Left ventricle myocardium inferior (tissue), 1 donor: ENCODE measurements around the gene ANP32E. TPM values are rescaled to one million over a fixed set of nuclear protein-coding genes. Genes with fewer than 3 reads are reported as not detected.
A peak's percentile ranks its signal among the peaks of the same experiment; 100 is the strongest.

ENCODE experiments used
- DNase-seq: peaks from one replicate; pipeline ENCODE4 v3.0.0-alpha.2; 2020
- H3K27ac ChIP-seq: fragments of 200-600 bp; replicated peaks from 2 replicates; pipeline ENCODE4 v1.8.0; 2021
- H3K27me3 ChIP-seq: fragments of 200-600 bp; 2 replicates; pipeline ENCODE4 v1.8.0; 2021; ENCODE audit warnings: low read depth
- H3K36me3 ChIP-seq: fragments of 200-600 bp; 2 replicates; pipeline ENCODE4 v1.8.0; 2021
- H3K4me1 ChIP-seq: fragments of 200-600 bp; 2 replicates; pipeline ENCODE4 v1.8.0; 2021
- H3K4me3 ChIP-seq: fragments of 200-600 bp; 2 replicates; pipeline ENCODE4 v1.8.0; 2021; ENCODE audit warnings: mild to moderate bottlenecking, moderate library complexity
- H3K9me3 ChIP-seq: fragments of 200-600 bp; replicated peaks from 2 replicates; pipeline ENCODE4 v1.8.0; 2021
- intact Hi-C: fragments of 100-400 bp; cut with micrococcal nuclease; formaldehyde crosslinking; loops from one replicate; pipeline ENCODE4 v1.11.0; 2022
- total RNA-seq: library from RNA; stranded (reverse); fragmentation: NEBNext Ultra II Directional; extraction: Animal tissue kit (Norgen Biotek cat#: 25700); gene quantifications from one replicate; pipeline ENCODE4 v1.2.1, GENCODE V29; 2021
- TF ChIP-seq, protein P1 (sequence below): fragments of 200-600 bp; IDR thresholded peaks from 2 replicates; pipeline ENCODE4 v1.8.0; 2021; ENCODE audit warnings: antibody characterized with exemption, mild to moderate bottlenecking, borderline replicate concordance
- donor health status: DM: no; HTN: yes; CAD: no; lungs with severe emphysema.

ANP32E gene
- total RNA-seq, 1 donor from 2014 or later = 29.3 TPM

- Histone ChIP-seq H3K4me3 (peak overlapping the region; percentile 99), H3K9me3 (no peaks in the 10 kb centered on the region), H3K27ac (peak overlapping the region; percentile 99), H3K36me3 (peaks cover 36% of the 10 kb centered on the region), H3K4me1 (peaks cover 52% of the 10 kb centered on the region), H3K27me3 (no peaks in the 10 kb centered on the region)
- TF ChIP-seq, protein P1, sequence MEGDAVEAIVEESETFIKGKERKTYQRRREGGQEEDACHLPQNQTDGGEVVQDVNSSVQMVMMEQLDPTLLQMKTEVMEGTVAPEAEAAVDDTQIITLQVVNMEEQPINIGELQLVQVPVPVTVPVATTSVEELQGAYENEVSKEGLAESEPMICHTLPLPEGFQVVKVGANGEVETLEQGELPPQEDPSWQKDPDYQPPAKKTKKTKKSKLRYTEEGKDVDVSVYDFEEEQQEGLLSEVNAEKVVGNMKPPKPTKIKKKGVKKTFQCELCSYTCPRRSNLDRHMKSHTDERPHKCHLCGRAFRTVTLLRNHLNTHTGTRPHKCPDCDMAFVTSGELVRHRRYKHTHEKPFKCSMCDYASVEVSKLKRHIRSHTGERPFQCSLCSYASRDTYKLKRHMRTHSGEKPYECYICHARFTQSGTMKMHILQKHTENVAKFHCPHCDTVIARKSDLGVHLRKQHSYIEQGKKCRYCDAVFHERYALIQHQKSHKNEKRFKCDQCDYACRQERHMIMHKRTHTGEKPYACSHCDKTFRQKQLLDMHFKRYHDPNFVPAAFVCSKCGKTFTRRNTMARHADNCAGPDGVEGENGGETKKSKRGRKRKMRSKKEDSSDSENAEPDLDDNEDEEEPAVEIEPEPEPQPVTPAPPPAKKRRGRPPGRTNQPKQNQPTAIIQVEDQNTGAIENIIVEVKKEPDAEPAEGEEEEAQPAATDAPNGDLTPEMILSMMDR = no peak
- DNase-seq = no peak
- intact Hi-C loops = no loop called here
These were observed 32.4 kb upstream of the ANP32E start for GRCh38 chr1:150268340-150268704.

- TF ChIP-seq, protein P1 = no peak
- Histone ChIP-seq H3K9me3 (no peaks in the 10 kb centered on the region), H3K4me3 (peak overlapping the region; percentile 99), H3K4me1 (peaks cover 47% of the 10 kb centered on the region), H3K36me3 (peaks cover 36% of the 10 kb centered on the region), H3K27ac (peak overlapping the region; percentile 99), H3K27me3 (no peaks in the 10 kb centered on the region)
- intact Hi-C loops = no loop called here
- DNase-seq = no peak
These were observed 32.0 kb upstream of the ANP32E start for GRCh38 chr1:150267896-150268295.

DNA sequence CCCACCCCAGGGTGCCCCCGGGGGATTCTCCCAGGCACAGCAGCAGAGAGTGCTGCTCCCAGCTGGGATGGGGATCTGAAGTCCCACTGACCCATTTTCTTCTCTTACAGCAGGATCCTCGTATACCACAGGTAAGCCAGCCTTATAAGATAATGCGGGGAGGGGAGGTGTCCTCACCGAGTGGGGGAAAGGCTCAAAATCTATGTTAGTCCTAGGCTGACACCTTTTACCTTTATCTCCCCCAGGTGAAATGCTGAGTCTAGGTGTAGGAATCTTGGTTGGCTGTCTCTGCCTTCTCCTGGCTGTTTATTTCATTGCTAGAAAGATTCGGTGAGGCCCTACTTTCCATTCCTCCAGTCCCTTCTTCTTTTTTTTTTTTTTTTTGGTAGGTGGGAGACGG is 27.6 kb upstream of the ANP32E start:
- no peak for DNase-seq
- Histone ChIP-seq H3K9me3 (no peaks in the 10 kb centered on the region), H3K4me1 (peaks cover 37% of the 10 kb centered on the region), H3K36me3 (peaks cover 36% of the 10 kb centered on the region), H3K27me3 (no peaks in the 10 kb centered on the region), H3K27ac (no peak overlapping the region), H3K4me3 (no peak overlapping the region)
- TF ChIP-seq, protein P1 = no peak
- intact Hi-C loops = no loop called here

DNA sequence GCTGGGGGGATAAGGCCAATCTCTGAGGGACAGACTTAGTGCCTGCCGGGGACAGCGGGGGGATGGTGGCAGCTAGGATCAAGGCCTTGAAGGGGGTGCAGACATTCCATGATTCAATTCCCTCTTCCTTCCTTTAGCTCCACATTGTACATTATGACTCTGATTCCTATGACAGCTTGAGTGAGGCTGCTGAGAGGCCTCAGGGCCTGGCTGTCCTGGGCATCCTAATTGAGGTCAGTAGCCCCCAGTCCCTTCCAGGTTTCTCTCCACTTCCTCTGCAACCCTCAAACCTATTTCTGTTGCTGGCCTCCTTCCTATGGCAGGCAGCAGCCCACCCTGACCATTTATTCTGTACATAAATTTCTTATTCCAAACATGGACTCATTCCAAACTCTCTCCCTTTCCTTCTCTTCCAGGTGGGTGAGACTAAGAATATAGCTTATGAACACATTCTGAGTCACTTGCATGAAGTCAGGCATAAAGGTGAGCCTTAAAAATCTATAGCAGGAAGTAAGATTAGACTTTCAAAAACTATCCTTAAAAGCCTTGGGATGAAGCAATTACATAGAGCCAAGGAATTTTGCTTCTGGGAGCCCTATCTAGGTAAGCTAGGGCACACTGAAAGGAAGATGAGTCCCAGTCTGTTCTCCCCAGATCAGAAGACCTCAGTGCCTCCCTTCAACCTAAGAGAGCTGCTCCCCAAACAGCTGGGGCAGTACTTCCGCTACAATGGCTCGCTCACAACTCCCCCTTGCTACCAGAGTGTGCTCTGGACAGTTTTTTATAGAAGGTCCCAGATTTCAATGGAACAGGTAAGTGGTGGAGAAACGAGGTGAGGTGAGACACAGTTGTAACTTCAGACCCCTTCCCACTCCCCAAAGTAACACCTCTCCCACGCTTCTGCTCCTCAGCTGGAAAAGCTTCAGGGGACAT is 26.7 kb upstream of the ANP32E start:
- Histone ChIP-seq H3K9me3 (no peaks in the 10 kb centered on the region), H3K27me3 (no peaks in the 10 kb centered on the region), H3K4me3 (no peak overlapping the region), H3K27ac (no peak overlapping the region), H3K36me3 (peaks cover 36% of the 10 kb centered on the region), H3K4me1 (peaks cover 30% of the 10 kb centered on the region)
- TF ChIP-seq, protein P1 = no peak
- intact Hi-C loops = no loop called here
- no peak for DNase-seq

DNA sequence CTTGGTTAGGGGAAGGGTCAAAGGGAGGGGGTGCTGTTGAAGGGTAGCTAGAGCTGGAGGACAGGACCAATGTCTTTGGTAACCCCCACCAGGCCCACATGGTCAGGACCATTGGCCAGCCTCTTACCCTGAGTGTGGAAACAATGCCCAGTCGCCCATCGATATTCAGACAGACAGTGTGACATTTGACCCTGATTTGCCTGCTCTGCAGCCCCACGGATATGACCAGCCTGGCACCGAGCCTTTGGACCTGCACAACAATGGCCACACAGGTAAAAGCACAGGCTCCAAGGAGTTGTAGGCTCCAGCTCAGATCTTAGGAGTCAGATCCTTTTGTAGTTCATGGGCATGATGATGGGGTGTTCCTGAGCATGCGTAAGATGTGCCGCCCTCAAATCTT is 25.5 kb upstream of the ANP32E start:
- no peak overlapping the region for H3K27ac ChIP-seq
- intact Hi-C loops = no loop called here

More for the DNA sequence above, 25.5 kb upstream of the ANP32E start:
- peaks cover 24% of the 10 kb centered on the region for H3K36me3 ChIP-seq
- TF ChIP-seq, protein P1 = no peak
- H3K4me3 ChIP-seq = no peak overlapping the region
- no peak for DNase-seq
- peaks cover 31% of the 10 kb centered on the region for H3K4me1 ChIP-seq
- H3K9me3 ChIP-seq = no peaks in the 10 kb centered on the region
- no peaks in the 10 kb centered on the region for H3K27me3 ChIP-seq
